SU-DHL-6 (cell line): ENCODE results near the gene USP31.
"Not testable (repeated sequence)": the region's sequence is repeated elsewhere in the genome, so short reads cannot be mapped to it uniquely, and the experiment has no call there.

ENCODE experiments used
- CTCF ChIP-seq: fragments of 200-600 bp; sonication (generic); IDR thresholded peaks from one replicate; pipeline ENCODE4 v1.5.1; 2017; ENCODE audit warnings: antibody characterized with exemption, mild to moderate bottlenecking, low read length, moderate library complexity; ENCODE audit not compliant: insufficient read depth, poor library complexity, severe bottlenecking
- EZH2phosphoT487 ChIP-seq: fragments of 200-600 bp; sonication (generic), shearing (Covaris generic); conservative IDR thresholded peaks from 2 replicates; pipeline ENCODE4 v1.6.1; 2018; ENCODE audit warnings: mild to moderate bottlenecking, antibody characterized with exemption, low read length, moderate library complexity, mixed read lengths

DNA sequence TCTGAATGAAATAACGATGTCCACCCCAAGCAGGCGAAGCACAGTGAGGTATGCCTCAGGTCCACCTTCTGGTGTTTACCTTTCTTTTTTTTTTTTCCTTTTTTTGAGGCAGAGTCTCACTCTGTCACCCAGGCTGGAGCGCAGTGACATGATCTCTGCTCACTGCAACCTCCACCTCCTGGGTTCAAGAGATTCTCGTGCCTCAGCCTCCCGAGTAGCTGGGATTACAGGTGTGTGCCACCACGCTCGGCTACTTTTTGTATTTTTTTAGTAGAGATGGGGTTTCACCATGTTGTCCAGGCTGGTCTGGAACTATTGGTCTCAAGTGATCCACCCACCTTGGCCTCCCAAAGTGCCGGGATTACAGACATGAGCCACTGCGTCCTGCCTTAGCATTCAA, 4.9 kb downstream of the USP31 start:
- not testable (repeated sequence) for TF ChIP-seq CTCF, EZH2phosphoT487
